ENCODE measurements around the gene ESCO1. TPM values are rescaled to one million over a fixed set of nuclear protein-coding genes. Genes with fewer than 3 reads are reported as not detected.
"Not testable (repeated sequence)": the region's sequence is repeated elsewhere in the genome, so short reads cannot be mapped to it uniquely, and the experiment has no call there.

ESCO1 gene
- total and polyA plus RNA-seq, 2 of the 13 experiments (the other 11 are each of a cell fraction or from before 2014, with no cell fraction given) = 6.3 to 19.4 TPM

GRCh38 chr18:21621640-21622039 lies 21.1 kb upstream of the ESCO1 start:
- in situ Hi-C loops (cut with HindIII; ENCODE audit: extremely low pct_ligation_motif_present, low pct_unique_long_range_greater_than_20kb); H3K27ac ChIP-seq (ENCODE audit: extremely low read length, insufficient read depth, low read length); BruUV-seq (replicated peaks); FAIRE-seq; ATAC-seq; CTCF ChIA-PET (ENCODE audit: low intra/inter-chr PET ratio, low total read pairs); H3K4me2 ChIP-seq (ENCODE audit: low read depth, low read length); H2AFZ ChIP-seq (ENCODE audit: low read length); H3K27me3 ChIP-seq (ENCODE audit: control insufficient read depth in 1 of 2, insufficient read depth in 2 of 2, low read length in 2 of 2); H3K9ac ChIP-seq (ENCODE audit: insufficient read depth, low read depth, low read length); H3K9me3 ChIP-seq (ENCODE audit: low read length); DNase-seq (ENCODE audit: low spot score); intact Hi-C loops (cut with micrococcal nuclease; ENCODE audit: unreplicated experiment); H3K4me3 ChIP-seq (replicated peaks in 1 of 3; ENCODE audit: insufficient read depth in 1 of 3, low read depth in 2 of 3, low read length in 3 of 3): not testable (repeated sequence)
- Histone ChIP-seq H3K79me2 (ENCODE audit: insufficient read depth, low read length) (peaks cover 55% of the 10 kb centered on the region), H3K36me3 (replicated peaks in 1 of 2; ENCODE audit: control insufficient read depth in 1 of 2, insufficient read depth in 2 of 2, low read length in 2 of 2) (peaks cover 0 to 56% of the 10 kb centered on the region in 2 experiments), H4K20me1 (ENCODE audit: insufficient read depth, low read length) (peaks cover 25% of the 10 kb centered on the region), H3K4me1 (ENCODE audit: insufficient read depth, low read length) (peaks cover 14% of the 10 kb centered on the region)
- WGBS (ENCODE audit: low lambda C conversion rate) = 99% methylated on average over 9 of the region's 9 CpGs
- POLR2A ChIA-PET = interaction anchor here (1.5 kb wide), 1 partner anchor 9 kb away, joined by 4 read pairs; the partner anchor contains the start of gene SNRPD1

DNA sequence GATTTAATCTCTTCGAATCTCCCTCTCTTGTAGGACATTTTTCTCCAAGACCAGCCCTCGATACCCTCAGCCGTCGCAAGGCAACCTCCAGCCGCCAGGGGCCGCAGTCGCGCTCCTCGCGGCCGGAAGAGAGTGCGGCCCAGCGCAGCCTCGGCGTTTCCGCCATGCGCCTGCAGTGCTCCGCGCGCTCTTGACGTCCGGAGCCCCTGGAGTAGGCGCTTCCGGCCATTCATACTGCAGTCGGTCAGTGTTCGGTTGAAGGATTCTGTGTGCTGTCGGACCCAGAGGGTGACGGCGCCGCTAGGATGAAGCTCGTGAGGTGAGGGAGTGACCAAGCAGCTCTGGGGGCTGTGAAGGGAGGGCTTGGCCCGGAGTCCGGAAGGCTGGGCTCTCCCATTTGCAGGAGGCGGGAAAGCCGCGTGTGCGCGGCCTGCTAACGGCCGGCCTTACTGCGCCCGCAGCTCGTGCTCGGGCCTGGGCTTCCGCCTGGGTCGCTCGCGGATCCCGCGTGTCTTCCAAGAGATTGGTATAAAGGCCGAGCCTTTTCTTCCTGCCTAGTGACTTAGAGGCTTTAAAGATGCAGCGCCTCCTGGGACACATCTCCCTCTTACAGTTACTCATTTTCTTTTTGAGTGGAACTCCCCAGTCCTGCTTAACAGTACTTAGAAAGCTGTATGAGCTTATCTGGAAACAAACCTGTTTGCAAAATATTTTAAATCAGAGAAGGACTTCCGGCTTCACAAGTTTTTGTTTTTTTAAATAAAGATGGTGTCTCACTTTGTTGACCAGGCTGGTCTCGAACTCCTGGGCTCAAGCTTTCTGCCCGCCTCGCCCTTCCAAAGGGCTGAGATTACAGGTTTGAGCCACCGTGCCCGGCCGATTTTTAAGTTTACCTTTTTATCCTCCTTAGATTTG lies 11.9 kb upstream of the ESCO1 start, which contains the start of gene SNRPD1:
SNRPD1 (plus strand) TSS at position 190 of the 915 bp plus-strand sequence; CDS start at position 306, 116 bp downstream.
- peak within 1 kb of the TSS; percentile 77 for H3K4me2 ChIP-seq (ENCODE audit: low read depth, low read length)
- H3K9me3 ChIP-seq (ENCODE audit: low read length) = no peaks in the 10 kb centered on the region
- ChIA-PET POLR2A (interaction anchor here (0.7 to 4.6 kb wide), 7 partner anchors 9 to 503 kb away, joined by 3 to 57 read pairs (median 4); partner anchors contain the start of genes ABHD3, ESCO1 and MIB1), CTCF (ENCODE audit: low intra/inter-chr PET ratio, low total read pairs) (interaction anchor here (1.7 kb wide), 1 partner anchor 11 kb away, joined by 12 read pairs; the partner anchor contains the start of gene ESCO1)
- H2AFZ ChIP-seq (ENCODE audit: low read length) = peak within 1 kb of the TSS; percentile 90
- H3K9ac ChIP-seq (ENCODE audit: insufficient read depth, low read depth, low read length) = peak within 1 kb of the TSS; percentile 94
- peaks cover 8% of the 10 kb centered on the region for H4K20me1 ChIP-seq (ENCODE audit: insufficient read depth, low read length)
- H3K27ac ChIP-seq (ENCODE audit: extremely low read length, insufficient read depth, low read length) = peak within 1 kb of the TSS; percentile 93
- peak within 1 kb of the TSS; percentile 67 to 84 (median 81) for H3K4me3 ChIP-seq (replicated peaks in 1 of 3; ENCODE audit: insufficient read depth in 1 of 3, low read depth in 2 of 3, low read length in 3 of 3)
- under 1% methylated on average over 12 of the region's 59 CpGs for WGBS (ENCODE audit: low lambda C conversion rate)
- DNase-seq (ENCODE audit: low spot score) = peak; percentile 86
- in situ Hi-C loops (cut with HindIII; ENCODE audit: extremely low pct_ligation_motif_present, low pct_unique_long_range_greater_than_20kb) (no loop called here), intact Hi-C loops (cut with micrococcal nuclease; ENCODE audit: unreplicated experiment) (loop anchor here (5.0 kb wide), 2 partner anchors 90 to 130 kb away; partner anchors contain the start of genes ABHD3 and MIB1)
- no peaks in the 10 kb centered on the region; a peak in 1 of 5 replicates for H3K27me3 ChIP-seq (ENCODE audit: control insufficient read depth in 1 of 2, insufficient read depth in 2 of 2, low read length in 2 of 2)
- peak; percentile 99 for ATAC-seq
- FAIRE-seq = peak; percentile 56
- H3K79me2 ChIP-seq (ENCODE audit: insufficient read depth, low read length) = peaks cover 49% of the 10 kb centered on the region
- BruUV-seq (replicated peaks) = TSS peak; percentile 84
- H3K36me3 ChIP-seq (replicated peaks in 1 of 2; ENCODE audit: control insufficient read depth in 1 of 2, insufficient read depth in 2 of 2, low read length in 2 of 2) = peaks cover 0 to 11% of the 10 kb centered on the region in 2 experiments; a peak in 2 of 5 replicates
- peaks cover 31% of the 10 kb centered on the region for H3K4me1 ChIP-seq (ENCODE audit: insufficient read depth, low read length)
- TF ChIP-seq JARID2 (CRISPR knock-in tag; IDR thresholded peaks at IDR 0.05; ENCODE audit: insufficient replicate concordance) (peak; percentile 82), ADNP (CRISPR knock-in tag; IDR thresholded peaks at IDR 0.05) (no peak), NKX3-1 (CRISPR knock-in tag; IDR thresholded peaks at IDR 0.05) (peak; percentile 98), ZNF768 (CRISPR knock-in tag; IDR thresholded peaks at IDR 0.05) (peak; percentile 75; the same call in 1 of the 2 replicates), ZBTB8A (CRISPR knock-in tag; IDR thresholded peaks at IDR 0.05; ENCODE audit: borderline replicate concordance, low read depth) (peak; percentile 82; the same call in 1 of the 2 replicates), ARNT (IDR thresholded peaks at IDR 0.05) (no peak), ZNF205 (CRISPR knock-in tag; IDR thresholded peaks at IDR 0.05) (no peak; the same call in 1 of the 2 replicates), ZNF747 (CRISPR knock-in tag; IDR thresholded peaks at IDR 0.05; ENCODE audit: borderline replicate concordance) (peak; percentile 98), ATM (IDR thresholded peaks at IDR 0.05; ENCODE audit: borderline replicate concordance) (no peak), NR2C2 (CRISPR knock-in tag; IDR thresholded peaks at IDR 0.05; ENCODE audit: borderline replicate concordance) (peak; percentile 73)
